ENCODE results near the gene HSPBP1.
"Not testable (repeated sequence)": the region's sequence is repeated elsewhere in the genome, so short reads cannot be mapped to it uniquely, and the experiment has no call there.

HSPBP1 gene

GRCh38 chr19:55279770-55280643 is at the start of gene HSPBP1:
Gene HSPBP1 (minus strand): TSS chr19:55280110. CDS start chr19:55279608, 502 bp downstream.
- DNase-seq (ENCODE audit: low spot score), result peak; percentile 97

GRCh38 chr19:55328774-55329318 is 48.9 kb upstream of the HSPBP1 start:
- not testable (repeated sequence) for DNase-seq (ENCODE audit: low spot score)

GRCh38 chr19:55325172-55325571 is 45.3 kb upstream of the HSPBP1 start, which contains the start of gene TMEM150B:
Gene TMEM150B (minus strand): TSS chr19:55325341. CDS start chr19:55321036, 4,305 bp downstream.
- DNase-seq (ENCODE audit: low spot score), result no peak

- DNase-seq (ENCODE audit: low spot score), result no peak
These were observed 44.8 kb upstream of the HSPBP1 start for GRCh38 chr19:55324662-55325061.

- DNase-seq (ENCODE audit: low spot score), result no peak
These were observed 42.4 kb upstream of the HSPBP1 start for GRCh38 chr19:55322204-55322885.

GRCh38 chr19:55321466-55322137 is 41.7 kb upstream of the HSPBP1 start:
- no peak for DNase-seq (ENCODE audit: low spot score)

GRCh38 chr19:55320844-55321419 is 41.0 kb upstream of the HSPBP1 start:
- no peak for DNase-seq (ENCODE audit: low spot score)

GRCh38 chr19:55319785-55320184 is 39.9 kb upstream of the HSPBP1 start:
- DNase-seq (ENCODE audit: low spot score), result no peak

- no peak for DNase-seq (ENCODE audit: low spot score)
These were observed 36.7 kb upstream of the HSPBP1 start for GRCh38 chr19:55316646-55317045.

- no peak for DNase-seq (ENCODE audit: low spot score)
These were observed 36.1 kb upstream of the HSPBP1 start for GRCh38 chr19:55315956-55316525.

- DNase-seq (ENCODE audit: low spot score), result no peak
These were observed 34.5 kb upstream of the HSPBP1 start for GRCh38 chr19:55314396-55314795.

GRCh38 chr19:55312621-55313512 is 33.0 kb upstream of the HSPBP1 start:
- no peak for DNase-seq (ENCODE audit: low spot score)

GRCh38 chr19:55311797-55312196 is 31.9 kb upstream of the HSPBP1 start:
- DNase-seq (ENCODE audit: low spot score), result no peak

- DNase-seq (ENCODE audit: low spot score), result no peak
These were observed 31.5 kb upstream of the HSPBP1 start for GRCh38 chr19:55311397-55311796.

- no peak for DNase-seq (ENCODE audit: low spot score)
These were observed 30.6 kb upstream of the HSPBP1 start for GRCh38 chr19:55310498-55310897.

- DNase-seq (ENCODE audit: low spot score), result no peak
These were observed 29.5 kb upstream of the HSPBP1 start for GRCh38 chr19:55309448-55309847.

GRCh38 chr19:55308281-55308680 is 28.4 kb upstream of the HSPBP1 start:
- no peak for DNase-seq (ENCODE audit: low spot score)

GRCh38 chr19:55306712-55307111 is 26.8 kb upstream of the HSPBP1 start:
- DNase-seq (ENCODE audit: low spot score), result no peak

GRCh38 chr19:55305983-55306562 is 26.2 kb upstream of the HSPBP1 start:
- DNase-seq (ENCODE audit: low spot score), result no peak

- DNase-seq (ENCODE audit: low spot score), result peak; percentile 56
These were observed 25.6 kb upstream of the HSPBP1 start for GRCh38 chr19:55305491-55305890.
